HG02981 (cell line): ENCODE measurements around the gene ATP2B1.
"Not testable (repeated sequence)": the region's sequence is repeated elsewhere in the genome, so short reads cannot be mapped to it uniquely, and the experiment has no call there.

Experiments
- ATAC-seq: cut with Tn5 transposase; IDR thresholded peaks from one replicate; pipeline ENCODE4 v1.9.1; 2021; ENCODE audit warnings: mild to moderate bottlenecking, moderate library complexity; ENCODE audit not compliant: unreplicated experiment

Gene ATP2B1

DNA sequence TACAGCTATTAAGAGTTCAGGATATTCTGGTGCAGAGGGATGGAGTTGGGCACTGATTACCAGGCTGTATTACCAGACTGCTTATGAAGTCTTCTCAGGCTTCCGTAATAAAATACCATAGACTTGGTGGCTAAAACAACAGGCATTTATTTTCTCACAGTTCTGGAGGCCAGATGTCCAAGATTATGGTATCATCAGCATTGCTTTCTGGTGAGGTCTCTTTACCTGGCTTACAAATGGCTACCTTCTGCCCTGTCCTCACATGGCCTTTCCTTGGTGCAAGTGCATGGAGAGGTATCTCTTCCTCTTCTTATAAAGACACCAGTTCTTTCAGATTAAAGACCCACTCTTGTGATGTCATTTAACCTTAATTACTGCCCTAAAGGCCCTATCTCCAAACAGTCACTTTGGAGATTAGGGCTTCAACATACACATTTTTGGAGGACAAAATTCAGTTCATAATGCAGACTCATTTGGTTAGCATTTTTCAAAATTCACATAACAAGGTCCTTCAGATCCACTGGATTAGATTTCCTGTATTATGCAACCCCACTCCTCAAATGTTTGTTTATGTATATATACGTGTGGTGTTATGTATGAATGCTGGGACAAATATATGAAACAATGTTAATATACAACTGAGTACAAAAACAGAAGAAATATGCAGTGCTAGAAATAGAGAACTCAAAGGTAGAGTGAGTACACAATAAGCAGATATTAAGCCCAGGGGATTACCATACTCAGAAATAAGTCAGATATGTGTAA, 9.3 kb upstream of the ATP2B1 start:
- no peak for ATAC-seq

DNA sequence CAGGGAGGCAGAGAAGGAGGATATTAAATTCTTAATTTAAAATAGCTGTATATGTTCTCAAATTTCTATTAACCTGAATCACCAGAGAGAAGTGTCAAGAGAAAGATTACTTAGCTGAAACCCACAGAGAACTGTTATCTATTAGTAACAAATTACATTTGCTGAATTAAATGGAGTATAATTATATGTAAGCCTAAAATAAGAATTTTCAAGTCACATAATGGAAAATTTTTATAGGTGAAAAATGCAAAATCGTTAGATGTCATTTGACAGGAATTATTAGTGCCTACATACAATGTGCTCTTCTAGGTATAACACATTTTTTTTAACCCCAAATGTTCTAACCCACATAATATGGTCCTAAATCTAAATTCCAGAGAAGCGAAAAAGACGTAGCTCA, 4.1 kb upstream of the ATP2B1 start:
- no peak for ATAC-seq

DNA sequence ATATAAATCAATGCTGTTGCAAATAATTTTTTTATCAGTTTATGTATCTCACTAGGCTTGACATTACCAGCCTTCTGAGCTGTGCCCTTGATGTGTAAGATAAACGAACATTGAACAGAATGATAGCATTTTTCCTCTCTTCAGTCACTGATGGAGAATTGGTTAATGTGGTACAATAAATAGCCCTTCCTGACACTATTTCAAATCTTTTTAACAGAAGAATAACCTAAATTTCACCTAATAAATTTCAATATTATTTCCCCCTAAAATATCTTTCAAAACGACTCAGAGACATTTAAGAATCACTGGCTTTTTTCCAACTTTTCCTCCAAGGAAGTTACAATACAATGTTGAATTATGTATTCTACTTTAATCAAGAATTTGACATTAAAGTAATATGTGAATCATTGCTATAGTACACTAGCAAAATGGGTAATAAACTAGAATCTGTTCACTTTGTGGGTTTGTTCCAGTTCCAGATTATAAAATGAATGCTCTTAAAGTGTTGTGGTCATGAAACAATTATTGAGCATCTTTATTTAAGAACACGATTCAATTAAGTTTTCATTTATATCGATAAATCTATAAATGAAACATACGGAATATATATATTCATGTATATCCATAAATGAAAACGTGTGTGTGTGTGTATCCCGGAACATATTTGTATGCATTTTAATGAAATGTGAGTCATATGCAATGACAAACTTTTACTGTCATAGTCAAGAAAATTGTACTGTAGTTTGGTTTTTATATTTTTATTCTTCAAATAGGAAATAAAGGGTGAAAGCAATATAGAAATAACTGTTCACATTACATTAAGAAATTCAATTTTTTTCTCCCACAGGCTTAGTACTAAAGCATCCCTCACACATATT, 2.5 kb upstream of the ATP2B1 start:
- ATAC-seq = no peak

DNA sequence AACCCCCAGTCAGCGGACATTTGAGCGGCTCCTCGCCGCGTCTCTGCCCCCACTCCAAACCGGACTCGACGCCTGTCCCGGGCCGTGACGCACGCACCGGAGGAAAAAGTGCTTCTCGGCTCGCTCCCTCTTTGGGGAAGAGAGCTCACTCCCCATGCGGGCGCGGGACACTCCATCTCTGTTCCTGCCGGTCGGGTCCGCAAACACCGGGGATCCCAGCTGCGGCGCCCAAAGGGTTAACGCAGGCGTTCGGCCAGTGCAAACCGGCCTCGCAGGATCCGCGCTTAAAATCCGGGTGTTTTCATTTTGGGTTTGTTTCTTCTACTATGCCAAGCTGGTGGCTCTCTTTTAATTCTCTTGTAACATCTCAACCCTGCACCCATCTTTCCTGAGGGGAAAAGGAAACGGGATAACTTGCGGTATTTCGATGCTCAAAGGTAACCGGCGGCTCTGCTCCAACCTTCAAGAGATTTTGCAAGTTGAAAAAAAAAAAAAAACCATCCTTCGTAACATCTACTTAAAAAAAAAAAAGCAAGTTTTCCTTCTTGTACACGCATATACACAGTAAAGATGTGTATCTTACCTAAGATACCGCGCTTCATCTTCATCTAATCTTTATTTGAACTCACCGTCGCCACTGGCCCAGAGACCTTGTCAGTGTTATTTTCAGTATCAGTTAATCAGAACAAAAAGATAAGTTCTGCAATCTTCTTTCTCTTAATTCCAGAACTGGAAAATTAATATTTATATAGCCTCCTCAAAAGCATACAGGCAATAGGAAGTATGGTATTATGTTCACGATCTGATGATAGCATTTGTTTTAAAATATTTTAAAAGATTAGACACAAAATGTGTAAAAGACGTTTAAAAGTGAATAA, 1.6 kb upstream of the ATP2B1 start:
- no peak for ATAC-seq

DNA sequence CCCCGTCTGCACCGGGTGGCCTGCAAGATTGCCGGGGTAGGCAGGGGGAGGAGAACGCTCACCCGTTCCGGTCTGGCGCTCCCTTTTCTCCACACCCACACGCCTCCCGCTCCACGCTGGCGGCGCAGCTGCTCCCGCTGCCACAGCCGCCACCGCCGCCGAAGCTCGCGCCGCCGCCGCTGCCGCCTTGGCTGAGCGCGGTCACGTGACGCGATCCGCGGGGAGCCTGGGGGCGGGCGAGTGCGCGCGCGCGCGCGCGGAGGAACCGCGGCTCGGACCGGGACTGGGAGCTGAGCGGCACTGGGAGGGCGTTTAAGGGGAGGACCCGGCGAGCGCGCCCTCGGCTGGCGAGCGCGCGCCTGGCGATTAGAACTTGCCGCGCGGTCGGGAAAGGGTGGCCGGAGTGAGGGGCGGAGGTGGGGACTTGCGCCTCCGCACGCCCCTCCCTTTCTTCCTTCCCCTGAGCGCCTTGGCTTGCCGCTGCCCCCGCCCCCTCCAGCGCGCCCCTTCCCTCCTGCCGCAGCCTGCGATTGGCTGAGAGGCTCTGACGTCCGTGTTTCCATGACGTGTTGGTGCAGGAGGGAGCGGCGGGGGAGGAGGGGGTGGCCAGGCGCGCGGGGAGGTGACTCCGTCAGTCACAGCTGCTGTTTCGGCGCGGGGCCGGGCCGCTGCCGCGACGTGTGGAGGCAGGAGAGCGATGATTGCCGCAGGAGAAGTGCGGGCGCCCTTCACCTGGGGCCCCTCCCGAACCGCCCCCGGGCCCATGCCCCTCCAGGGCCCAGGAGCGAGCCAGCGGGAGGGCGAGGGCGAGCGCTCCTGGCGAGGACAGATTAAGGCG, 738 bp upstream of the ATP2B1 start:
- peak; percentile 66 for ATAC-seq

DNA sequence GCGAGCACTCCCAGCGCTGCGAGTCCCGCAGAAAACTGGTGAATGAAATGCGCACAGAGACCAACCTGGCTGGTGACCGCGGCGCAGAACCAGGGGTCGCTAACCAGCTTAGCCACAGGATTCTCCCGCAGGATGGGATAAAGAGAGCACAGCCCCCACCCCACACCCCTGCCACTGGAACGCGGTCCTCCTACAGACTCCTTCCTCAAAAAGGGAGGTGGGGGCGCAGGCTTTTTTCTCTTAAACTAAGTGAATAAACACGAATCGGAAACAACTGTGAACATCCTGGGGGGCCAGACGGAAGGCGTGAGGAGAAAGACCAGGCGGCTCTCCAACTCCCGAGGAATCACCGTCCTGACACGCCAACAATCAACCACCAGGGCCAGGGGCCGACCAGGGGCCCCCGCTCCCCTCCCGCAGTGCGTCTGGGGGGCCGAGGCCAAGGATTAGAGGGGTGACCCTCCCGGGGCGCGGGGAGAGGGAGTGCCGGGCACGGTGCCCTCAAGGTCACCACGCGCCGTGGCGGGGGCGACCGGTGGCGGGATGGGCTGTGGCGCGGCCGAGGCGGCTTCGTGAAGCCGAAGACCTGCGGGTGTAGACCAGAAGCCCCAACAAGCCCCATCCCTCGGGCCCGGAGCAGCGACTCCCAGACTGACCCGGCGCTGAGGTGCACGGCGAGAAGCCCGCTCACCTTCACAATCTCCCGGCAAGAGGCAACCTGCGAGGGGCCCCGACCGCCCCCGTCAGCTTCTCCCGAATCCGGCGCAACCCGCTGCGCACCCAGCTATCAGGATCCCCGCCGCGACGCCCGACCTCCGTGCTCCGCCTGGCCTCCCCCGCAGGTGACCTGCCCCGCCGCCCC, 704 bp downstream of the ATP2B1 start:
- ATAC-seq = peak; percentile 0

DNA sequence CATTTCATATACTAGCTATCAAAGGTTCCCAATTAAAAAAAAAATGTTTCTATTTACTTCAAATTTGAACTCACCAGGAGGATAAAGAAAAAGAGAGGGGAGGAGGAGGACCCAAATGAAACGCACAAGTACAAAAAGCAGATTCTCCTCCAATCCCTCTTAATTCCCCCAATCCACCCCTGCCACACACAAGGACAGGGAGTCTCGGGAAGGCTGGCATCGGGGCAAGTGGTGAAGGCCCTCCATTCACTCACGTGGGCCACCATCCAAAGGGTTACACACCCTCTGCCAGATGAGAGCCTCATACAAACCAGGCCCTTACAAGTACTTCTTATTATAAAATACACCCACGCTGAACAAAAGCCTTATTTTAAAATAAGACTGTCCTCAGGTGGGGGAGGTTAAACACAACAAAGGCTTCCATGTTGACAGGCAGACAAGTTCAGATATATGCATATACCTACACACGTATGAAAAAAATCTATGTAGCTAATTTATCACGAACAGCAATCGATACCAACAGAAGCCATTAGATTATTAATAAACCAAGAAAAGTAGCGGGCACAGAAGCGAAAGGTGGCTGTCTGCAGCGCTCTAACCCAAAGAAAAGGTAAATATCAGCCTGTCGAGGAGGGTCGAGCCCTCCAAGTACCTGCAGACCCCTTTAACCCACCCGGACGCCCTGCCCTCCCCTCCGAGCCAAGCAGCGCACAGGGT, 1.5 kb downstream of the ATP2B1 start:
- no peak for ATAC-seq

DNA sequence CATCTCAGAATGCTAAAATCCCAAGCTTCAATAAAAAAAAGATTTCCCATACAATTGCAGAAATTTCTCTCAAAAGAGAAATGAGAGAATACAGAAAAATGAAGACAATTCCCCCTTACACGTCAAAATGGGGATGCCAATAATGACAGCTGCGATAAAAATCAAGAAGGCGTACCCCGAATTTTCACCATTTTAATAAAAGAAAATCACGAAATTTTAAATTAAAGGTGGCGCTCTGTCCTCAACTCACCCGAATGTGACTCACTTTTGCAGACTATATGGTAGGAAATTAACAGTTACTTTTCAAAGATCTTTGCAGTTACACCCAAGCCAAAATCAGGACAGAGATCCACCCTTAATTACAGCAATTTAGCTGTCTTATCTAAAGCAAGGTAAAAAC, 2.1 kb downstream of the ATP2B1 start:
- ATAC-seq = no peak

DNA sequence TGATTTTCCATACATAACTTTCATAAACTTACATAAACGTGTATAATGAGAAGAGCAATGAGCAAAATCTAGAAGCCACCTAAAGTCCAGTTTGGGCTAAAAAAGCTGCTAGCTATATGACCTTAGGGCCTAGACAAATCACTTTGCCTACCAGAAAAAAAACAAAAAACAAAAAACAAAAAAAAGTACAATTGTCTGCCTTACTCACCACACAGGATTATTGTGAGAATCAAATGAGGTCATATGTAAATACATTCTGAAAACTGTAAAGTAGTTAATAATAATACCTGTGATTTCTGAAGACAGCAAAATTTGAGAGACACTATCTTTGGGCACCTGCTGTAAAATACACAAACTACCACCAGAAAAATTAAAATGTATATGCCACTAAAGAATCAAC, 4.2 kb downstream of the ATP2B1 start:
- ATAC-seq = no peak

DNA sequence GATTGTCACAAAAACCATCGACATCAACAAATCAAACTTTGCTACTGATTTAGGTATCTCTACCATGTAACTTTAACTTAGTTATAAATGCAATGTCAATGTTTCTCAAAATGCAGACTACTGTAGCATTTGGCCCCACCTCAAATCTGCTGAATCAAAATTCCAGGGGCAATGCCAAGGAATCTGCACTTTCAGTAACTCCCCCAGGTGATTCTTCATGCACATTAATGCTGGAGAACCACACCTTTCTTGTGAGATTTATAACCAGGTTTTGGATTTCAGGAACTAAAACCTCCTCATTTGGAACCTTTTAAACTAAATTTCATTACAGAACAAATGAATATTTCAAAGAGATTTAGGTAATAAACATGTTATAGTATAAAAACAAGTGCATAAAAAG, 4.9 kb downstream of the ATP2B1 start:
- no peak for ATAC-seq

DNA sequence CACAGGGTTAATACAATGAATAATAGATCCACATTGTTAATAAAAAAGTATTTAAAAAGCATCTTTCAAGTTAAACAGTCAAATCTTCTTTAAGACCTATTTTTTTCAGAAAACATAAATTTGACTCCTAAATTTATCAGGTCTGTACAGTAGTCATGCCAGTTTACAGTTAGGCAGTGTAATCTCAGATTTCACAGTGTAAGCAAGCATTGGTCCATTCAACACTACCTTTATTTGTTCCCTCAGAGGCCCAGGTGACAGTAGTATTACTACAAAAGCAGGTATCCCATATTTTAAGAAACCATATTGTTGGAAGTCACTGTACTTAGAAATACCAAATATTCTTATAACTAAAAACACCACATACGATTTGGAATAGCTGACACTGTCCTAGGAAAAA, 6.1 kb downstream of the ATP2B1 start:
- no peak for ATAC-seq

DNA sequence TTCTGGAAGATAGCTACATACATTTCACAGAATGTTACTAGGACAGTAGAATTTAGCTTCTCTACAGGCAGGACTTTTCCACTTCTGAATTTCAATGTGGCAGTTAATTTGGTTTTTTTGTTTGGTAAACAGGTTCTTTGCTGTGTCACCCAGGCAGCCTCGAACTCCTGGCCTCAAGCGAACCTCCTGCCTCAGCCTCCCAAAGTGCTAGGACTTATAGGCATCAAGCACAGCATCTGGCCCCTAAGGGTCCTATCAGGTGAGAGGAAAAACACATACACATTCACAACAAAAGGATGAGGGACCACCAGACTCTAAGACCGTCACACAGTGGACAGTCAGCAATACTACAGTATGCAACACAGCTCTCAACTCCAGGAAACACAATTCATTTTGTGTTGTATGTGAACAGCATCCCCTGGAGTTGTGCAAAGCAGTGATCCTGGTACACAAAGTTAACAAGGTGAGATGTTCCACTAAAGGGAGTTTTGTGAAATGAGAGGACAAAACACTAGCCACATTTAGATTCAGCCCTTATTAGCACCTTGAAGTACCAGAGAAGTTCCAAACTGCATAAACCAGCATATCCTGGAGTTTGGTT, 6.9 kb downstream of the ATP2B1 start:
- no peak for ATAC-seq

DNA sequence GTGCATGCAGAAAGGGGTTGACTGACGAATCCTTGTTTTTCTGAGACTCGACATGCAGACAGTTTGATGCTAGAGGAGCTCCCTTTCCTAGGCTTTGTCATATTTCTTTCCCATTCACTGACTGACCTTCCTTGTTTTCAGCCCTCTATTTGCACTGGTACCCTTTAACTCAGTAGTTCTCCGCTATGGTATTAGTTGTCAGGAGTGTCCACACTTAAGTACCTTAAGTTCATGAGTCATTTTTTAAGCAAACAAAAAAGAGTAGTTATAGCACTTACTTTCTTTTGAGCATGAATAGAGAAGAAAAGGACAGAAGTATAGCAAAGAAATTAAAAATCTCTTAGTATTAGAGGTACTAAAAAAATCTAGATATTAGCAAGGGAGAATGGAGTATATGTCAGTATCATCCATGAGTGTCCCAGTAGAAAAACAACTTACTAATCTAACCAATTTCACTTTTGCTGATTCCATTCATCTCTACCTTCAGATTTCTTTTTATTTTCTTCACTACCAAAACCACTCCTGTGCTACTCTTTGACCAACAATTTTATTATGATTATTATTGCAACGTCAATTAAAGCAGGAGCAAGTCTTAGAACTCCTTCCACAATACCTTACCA, 8.3 kb downstream of the ATP2B1 start:
- no peak for ATAC-seq

DNA sequence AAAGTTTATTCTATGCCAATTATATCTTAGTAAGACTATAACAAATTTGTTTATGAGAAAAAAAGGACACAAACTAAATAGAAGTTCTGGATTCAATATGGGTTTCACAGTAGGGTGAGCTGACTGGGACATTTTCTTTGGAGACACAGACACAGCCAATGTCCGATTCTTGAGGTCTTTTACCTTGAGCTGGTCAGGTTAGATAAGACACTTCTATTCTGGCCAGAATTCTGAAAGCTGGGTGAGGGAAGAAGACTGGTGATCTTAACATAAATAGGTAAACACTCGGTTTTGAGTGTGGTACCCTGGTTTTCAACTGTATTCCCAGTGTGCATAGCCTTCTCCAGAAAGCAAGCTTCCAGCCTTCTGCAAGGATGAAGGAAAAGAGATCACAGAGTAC, 10.0 kb downstream of the ATP2B1 start:
- ATAC-seq = no peak

DNA sequence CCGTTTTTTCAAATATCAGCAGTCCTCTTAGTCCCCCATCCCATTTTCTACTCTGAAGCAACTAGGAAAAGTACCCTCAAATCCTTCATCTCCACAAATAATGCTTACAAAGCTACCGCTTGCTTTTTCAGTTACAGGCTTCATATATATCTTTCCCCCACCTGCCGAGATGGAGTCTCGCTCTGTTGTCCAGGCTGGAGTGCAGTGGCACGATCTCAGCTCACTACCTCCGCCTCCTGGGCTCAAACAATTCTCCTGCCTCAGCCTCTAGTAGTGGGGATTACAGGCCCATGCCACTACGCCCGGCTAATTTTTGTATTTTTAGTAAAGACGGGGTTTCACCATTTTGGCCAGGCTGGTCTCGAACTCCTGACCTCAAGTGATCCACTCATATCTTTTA, 10.9 kb downstream of the ATP2B1 start:
- ATAC-seq = not testable (repeated sequence)

DNA sequence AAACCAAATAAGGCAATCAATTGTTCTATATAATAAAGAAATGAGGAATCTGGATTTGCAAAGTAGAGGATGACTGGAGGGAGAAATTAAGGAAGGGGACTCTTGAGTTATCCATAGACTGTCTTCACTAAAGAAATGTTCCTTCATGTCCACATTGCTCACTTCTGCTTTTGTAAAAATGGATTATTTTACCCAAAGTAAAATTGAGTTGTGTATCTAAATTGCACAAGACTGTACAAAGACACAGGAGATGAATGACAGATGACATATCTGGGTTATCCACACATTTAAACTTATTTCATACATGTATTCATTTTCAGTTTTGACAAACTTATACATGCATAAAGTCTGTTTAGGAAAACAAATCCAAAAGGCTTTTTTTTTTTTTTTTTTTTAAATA, 11.3 kb downstream of the ATP2B1 start:
- no peak for ATAC-seq

DNA sequence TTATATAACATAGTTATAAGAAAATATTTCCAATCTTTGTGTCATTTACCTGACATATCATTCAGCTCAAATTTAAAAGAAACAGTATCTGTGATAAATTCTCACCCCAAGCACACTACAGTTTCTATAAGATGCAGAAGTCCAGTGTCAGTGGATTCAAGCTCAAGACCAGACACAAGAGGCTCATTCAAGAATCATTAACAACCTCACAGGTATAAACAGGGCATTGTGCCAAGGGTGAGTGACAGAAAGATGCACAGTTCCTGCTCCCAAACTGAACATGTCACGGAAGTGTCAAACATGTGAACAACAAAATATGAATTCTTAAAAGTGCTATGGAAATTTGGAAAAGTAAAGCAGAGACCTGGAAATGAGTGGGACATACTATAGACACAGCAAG, 12.8 kb downstream of the ATP2B1 start:
- ATAC-seq = peak; percentile 61

DNA sequence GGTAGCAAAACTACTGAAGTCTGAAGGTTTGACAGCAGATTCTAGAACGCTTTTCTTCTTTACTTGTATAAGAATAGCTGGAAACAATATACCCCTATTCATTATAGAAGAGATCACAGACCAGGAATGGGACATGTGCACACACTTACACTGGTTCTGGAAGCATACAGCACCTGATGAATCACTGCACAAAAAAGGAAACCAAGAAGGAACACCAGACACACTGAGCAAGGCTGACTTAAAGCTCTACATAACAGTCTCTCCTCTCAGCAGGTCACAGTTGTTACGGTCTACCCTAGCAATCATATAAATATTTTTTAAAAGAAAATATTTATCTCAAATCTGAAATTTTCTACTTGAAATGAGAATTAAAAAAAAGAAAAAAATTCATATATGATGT, 13.5 kb downstream of the ATP2B1 start:
- no peak for ATAC-seq
